T-helper 2 cell treated with Interferon-gamma antibody and Interleukin-4, amounts not matched to agents 5 μg/mL and 100 μg/mL, for 36 hours (primary cell): ENCODE data around the gene JPT1.
"Not testable (repeated sequence)": the region's sequence is repeated elsewhere in the genome, so short reads cannot be mapped to it uniquely, and the experiment has no call there.

ENCODE experiments used
- DNase-seq: peaks from one replicate; pipeline ENCODE4 v3.0.0; 2021; ENCODE audit warnings: low spot score
- H3K27ac Mint-ChIP-seq: one replicate; pipeline ENCODE4 v1.8.0; 2021; ENCODE audit warnings: mild to moderate bottlenecking, mixed read lengths
- H3K27me3 Mint-ChIP-seq: one replicate; pipeline ENCODE4 v1.8.0; 2021; ENCODE audit warnings: low read depth, mixed read lengths
- H3K36me3 Mint-ChIP-seq: one replicate; pipeline ENCODE4 v1.8.0; 2021; ENCODE audit warnings: low read depth, mixed read lengths
- H3K4me1 Mint-ChIP-seq: one replicate; pipeline ENCODE4 v1.8.0; 2021; ENCODE audit warnings: low read depth, mixed read lengths
- H3K4me3 Mint-ChIP-seq: one replicate; pipeline ENCODE4 v1.8.0; 2022; ENCODE audit warnings: mild to moderate bottlenecking, moderate library complexity, mixed read lengths
- H3K9me3 Mint-ChIP-seq: one replicate; pipeline ENCODE4 v1.8.0; 2021; ENCODE audit warnings: mixed read lengths

Gene JPT1

GRCh38 chr17:75146592-75146991, 7.7 kb downstream of the JPT1 start:
- peaks cover 12% of the 10 kb centered on the region for H3K4me1 Mint-ChIP-seq

GRCh38 chr17:75144816-75145512, 9.3 kb downstream of the JPT1 start:
- Mint-ChIP-seq H3K9me3 (no peaks in the 10 kb centered on the region), H3K4me3 (no peak overlapping the region), H3K36me3 (peaks cover 61% of the 10 kb centered on the region), H3K27ac (no peak overlapping the region), H3K4me1 (peaks cover 20% of the 10 kb centered on the region), H3K27me3 (no peaks in the 10 kb centered on the region)
- no peak for DNase-seq

More at GRCh38 chr17:75146592-75146991, 7.7 kb downstream of the JPT1 start:
- DNase-seq: no peak
- Mint-ChIP-seq H3K36me3 (peaks cover 46% of the 10 kb centered on the region), H3K4me3 (no peak overlapping the region), H3K27ac (no peak overlapping the region), H3K9me3 (no peaks in the 10 kb centered on the region), H3K27me3 (no peaks in the 10 kb centered on the region)

- Mint-ChIP-seq H3K4me3 (no peak overlapping the region), H3K9me3 (no peaks in the 10 kb centered on the region), H3K27me3 (no peaks in the 10 kb centered on the region), H3K27ac (peak overlapping the region; percentile 85), H3K36me3 (peaks cover 50% of the 10 kb centered on the region), H3K4me1 (peaks cover 11% of the 10 kb centered on the region)
- no peak for DNase-seq
These were observed 11.9 kb downstream of the JPT1 start for GRCh38 chr17:75142236-75142971.

GRCh38 chr17:75138519-75138918, 15.8 kb downstream of the JPT1 start:
- peaks cover 14% of the 10 kb centered on the region for H3K4me1 Mint-ChIP-seq
- H3K9me3 Mint-ChIP-seq: no peaks in the 10 kb centered on the region
- H3K27ac Mint-ChIP-seq: no peak overlapping the region
- H3K36me3 Mint-ChIP-seq: peaks cover 36% of the 10 kb centered on the region
- no peak overlapping the region for H3K4me3 Mint-ChIP-seq
- H3K27me3 Mint-ChIP-seq: no peaks in the 10 kb centered on the region
- DNase-seq: no peak

GRCh38 chr17:75137762-75138161, 16.6 kb downstream of the JPT1 start:
- H3K27me3 Mint-ChIP-seq: not testable (repeated sequence)

GRCh38 chr17:75135946-75136345, 18.4 kb downstream of the JPT1 start:
- no peak overlapping the region for H3K4me3 Mint-ChIP-seq
- DNase-seq: no peak
- no peaks in the 10 kb centered on the region for H3K27me3 Mint-ChIP-seq
- H3K4me1 Mint-ChIP-seq: peaks cover 11% of the 10 kb centered on the region
- peak overlapping the region; percentile 26 for H3K27ac Mint-ChIP-seq
- no peaks in the 10 kb centered on the region for H3K9me3 Mint-ChIP-seq
- H3K36me3 Mint-ChIP-seq: peaks cover 25% of the 10 kb centered on the region

More at GRCh38 chr17:75137762-75138161, 16.6 kb downstream of the JPT1 start:
- not testable (repeated sequence) for DNase-seq, H3K4me3 Mint-ChIP-seq, H3K27ac Mint-ChIP-seq, H3K9me3 Mint-ChIP-seq
- H3K4me1 Mint-ChIP-seq: peaks cover 14% of the 10 kb centered on the region
- peaks cover 36% of the 10 kb centered on the region for H3K36me3 Mint-ChIP-seq

GRCh38 chr17:75135452-75135851, 18.9 kb downstream of the JPT1 start:
- no peak overlapping the region for H3K4me3 Mint-ChIP-seq

GRCh38 chr17:75133607-75134347, 20.5 kb downstream of the JPT1 start:
- H3K27ac Mint-ChIP-seq, H3K4me3 Mint-ChIP-seq, H3K27me3 Mint-ChIP-seq, H3K9me3 Mint-ChIP-seq, DNase-seq: not testable (repeated sequence)
- peaks cover 22% of the 10 kb centered on the region for H3K36me3 Mint-ChIP-seq
- H3K4me1 Mint-ChIP-seq: peaks cover 18% of the 10 kb centered on the region

More at GRCh38 chr17:75135452-75135851, 18.9 kb downstream of the JPT1 start:
- DNase-seq: no peak
- no peaks in the 10 kb centered on the region for H3K9me3 Mint-ChIP-seq
- H3K27me3 Mint-ChIP-seq: no peaks in the 10 kb centered on the region
- peaks cover 25% of the 10 kb centered on the region for H3K36me3 Mint-ChIP-seq
- H3K27ac Mint-ChIP-seq: peak overlapping the region; percentile 26
- peaks cover 12% of the 10 kb centered on the region for H3K4me1 Mint-ChIP-seq

- no peak overlapping the region for H3K4me3 Mint-ChIP-seq
- H3K27ac Mint-ChIP-seq: no peak overlapping the region
- no peaks in the 10 kb centered on the region for H3K27me3 Mint-ChIP-seq
- H3K4me1 Mint-ChIP-seq: peaks cover 18% of the 10 kb centered on the region
- no peaks in the 10 kb centered on the region for H3K9me3 Mint-ChIP-seq
- peaks cover 23% of the 10 kb centered on the region for H3K36me3 Mint-ChIP-seq
- no peak for DNase-seq
These were observed 21.3 kb downstream of the JPT1 start for GRCh38 chr17:75133001-75133400.

- H3K9me3 Mint-ChIP-seq, H3K27me3 Mint-ChIP-seq, DNase-seq: not testable (repeated sequence)
- H3K27ac Mint-ChIP-seq: peak overlapping the region; percentile 80
- H3K4me3 Mint-ChIP-seq: peak overlapping the region; percentile 85
- H3K36me3 Mint-ChIP-seq: peaks cover 23% of the 10 kb centered on the region
- peaks cover 18% of the 10 kb centered on the region for H3K4me1 Mint-ChIP-seq
These were observed 22.0 kb downstream of the JPT1 start for GRCh38 chr17:75132018-75133000.

GRCh38 chr17:75131278-75132017, 22.9 kb downstream of the JPT1 start, which contains the start of gene NT5C:
NT5C (minus strand) TSS chr17:75131742; CDS start chr17:75131707, 35 bp downstream.
- peak; percentile 80 for DNase-seq
- Mint-ChIP-seq H3K27me3 (no peaks in the 10 kb centered on the region), H3K27ac (peak within 1 kb of the TSS; percentile 90), H3K36me3 (peaks cover 23% of the 10 kb centered on the region), H3K4me1 (peaks cover 15% of the 10 kb centered on the region), H3K9me3 (no peaks in the 10 kb centered on the region), H3K4me3 (peak within 1 kb of the TSS; percentile 90)

GRCh38 chr17:75130632-75131277, 23.6 kb downstream of the JPT1 start:
- DNase-seq: no peak
- H3K27me3 Mint-ChIP-seq: no peaks in the 10 kb centered on the region
- H3K4me1 Mint-ChIP-seq: peaks cover 21% of the 10 kb centered on the region
- no peaks in the 10 kb centered on the region for H3K9me3 Mint-ChIP-seq
- peak overlapping the region; percentile 90 for H3K27ac Mint-ChIP-seq
- peak overlapping the region; percentile 90 for H3K4me3 Mint-ChIP-seq
- H3K36me3 Mint-ChIP-seq: peaks cover 21% of the 10 kb centered on the region
